Heart left ventricle (tissue), 16 donors: Measurements from ENCODE around the gene SCAF8. TPM values are rescaled to one million over a fixed set of nuclear protein-coding genes. Genes with fewer than 3 reads are reported as not detected.
A peak's percentile ranks its signal among the peaks of the same experiment; 100 is the strongest.

ENCODE experiments used
- ATAC-seq, 4 donors: fragments of 200-7000 bp; cut with Tn5 transposase; one replicate each; pipeline ENCODE4 v1.9.1; 2020 to 2022; ENCODE audit warnings: moderate library complexity in 4 of 4, mild to moderate bottlenecking in 3 of 4, moderate number of reproducible peaks in 1 of 4
- DNase-seq, 5 donors: peaks; one replicate each; pipeline ENCODE4 v3.0.0-alpha.2; 2020
- H3K27ac ChIP-seq, 12 donors: fragments of 200-600 bp; sonication (generic) in 4 of 12; one replicate each; pipeline versions ENCODE4 v1.5.0 to v1.8.0; 2016 to 2022; ENCODE audit warnings: mild to moderate bottlenecking in 2 of 12
- H3K27me3 ChIP-seq, 9 donors: fragments of 200-600 bp; sonication (generic) in 2 of 9; one replicate each; pipeline versions ENCODE4 v1.5.1 to v1.8.0; 2016 to 2022; ENCODE audit warnings: mild to moderate bottlenecking in 3 of 9
- H3K36me3 ChIP-seq, 9 donors: fragments of 200-600 bp; sonication (generic) in 2 of 9; one replicate each; pipeline versions ENCODE4 v1.5.0 to v1.8.0; 2018 to 2022; ENCODE audit warnings: mild to moderate bottlenecking in 2 of 9
- H3K4me1 ChIP-seq, 12 donors: fragments of 200-600 bp; sonication (generic) in 4 of 12; one replicate each; pipeline versions ENCODE4 v1.5.0 to v1.8.0; 2016 to 2022; ENCODE audit warnings: mild to moderate bottlenecking in 3 of 12
- H3K4me3 ChIP-seq, 12 donors: fragments of 200-600 bp; sonication (generic) in 4 of 12; one replicate each; pipeline versions ENCODE4 v1.5.0 to v1.8.0; 2017 to 2022; ENCODE audit warnings: mild to moderate bottlenecking in 9 of 12, moderate library complexity in 4 of 12
- H3K9me3 ChIP-seq, 12 donors: fragments of 200-600 bp; sonication (generic) in 4 of 12; one replicate each; pipeline versions ENCODE4 v1.5.0 to v1.8.0; 2016 to 2022; ENCODE audit warnings: mild to moderate bottlenecking in 1 of 12
- CTCF ChIP-seq, 12 donors: fragments of 200-600 bp; sonication (generic) in 4 of 12; IDR thresholded peaks; one replicate each; pipeline versions ENCODE4 v1.5.0 to v1.8.0; 2018 to 2022; ENCODE audit warnings: antibody characterized with exemption in 12 of 12, mild to moderate bottlenecking in 5 of 12
- POLR2A ChIP-seq, 2 donors: fragments of 450-650 bp; IDR thresholded peaks; one replicate each; pipeline ENCODE4 v1.6.1; 2017; ENCODE audit warnings: antibody characterized with exemption in 2 of 2, mild to moderate bottlenecking in 2 of 2, moderate library complexity in 2 of 2
- WGBS, 4 donors: extraction: QIAGEN DNeasy Blood & Tissue Kit in 2 of 4; methylation state at CpG; one replicate each; pipeline versions ENCODE4 v1.1.5 to v1.1.7; 2013 to 2018; 5-methylcytosine and 5-hydroxymethylcytosine counted together
- intact Hi-C, 10 donors: fragments of 100-400 bp; cut with DNase I; formaldehyde crosslinking; loops; one replicate each; pipeline versions ENCODE4 v1.11.1 to v1.14.2; 2022
- long read RNA-seq, 3 donors: library from polyadenylated mRNA; unstranded; transcript quantifications; one replicate each; pipeline ENCODE4 v2.0.0, GENCODE V29; 2020 to 2021
- polyA plus RNA-seq, 2 donors: library from polyadenylated mRNA; stranded (reverse); fragments of 200-250 nt; gene quantifications; one replicate each; pipeline ENCODE4 v1.2.3, GENCODE V29; 2013
- total RNA-seq, 9 donors: library from RNA; depleted of rRNA in 2 of 9; stranded (reverse); fragments of >200 nt in 2 of 9; fragmentation: NEBNext Ultra II Directional in 3 of 9; extraction: Animal tissue kit (Norgen Biotek cat#: 25700) in 3 of 9; gene quantifications; one replicate each; pipeline versions ENCODE4 v1.1.0 to v1.2.4, GENCODE V29; 2016 to 2023
- donor health status: ischemic (EF 13 %, LVEDD 7.1; RV severe dilation, severe dysfunction).
- donor health status: healthy with polysubstance abuse.
- donor health status: DM: no; HTN: yes; CAD: no.
- donor health status: DM: no; HTN: no; CAD: no.
- donor health status: ischemic (EF 25% LVEDD 6.9; RV normal size, moderate dysfunction).
- donor health status: ischemic (EF 25% LVEDD 5.7; RV mildly dilated, moderate dysfunction).
- donor health status: healthy.
- donor health status: DM: yes; HTN: yes; CAD: no.
- donor health status: ischemic (EF 35%, LVEDD 5.7; RV mildly dilated, moderate dysfunction).
- donor health status: nonischemic (EF 11% LVEDD 7.7; RV severe dilation, severe dysfunction).
- donor health status: DM: yes; HTN: yes; CAD: no.
- donor health status: PGD.
- donor health status: ischemic (EF 29% LVEDD 5.4; RV normal size, mild dysfunction).
- donor health status: nonischemic (EF 23%, LVEDD 6.1; RV moderate dilation, normal function).

The SCAF8 gene
- total RNA-seq: 10 to 100 TPM; 42.9 to 83.5 (median 64.6) TPM
- polyA plus RNA-seq: 10 to 100 TPM; 10.5 to 12.8 TPM
- long read RNA-seq, donor 1, partial matches to known transcripts: 1 of 7 reads
- long read RNA-seq, donor 1, other reads (novel, unspliced or antisense): 6 of 7 reads
- long read RNA-seq, donor 2, full-length matches to known transcripts: 3 of 7 reads
- long read RNA-seq, donor 2, partial matches to known transcripts: 2 of 7 reads
- long read RNA-seq, donor 2, other reads (novel, unspliced or antisense): 2 of 7 reads
- long read RNA-seq, donor 3, full-length matches to known transcripts: 1 of 9 reads
- long read RNA-seq, donor 3, partial matches to known transcripts: 5 of 9 reads
- long read RNA-seq, donor 3, other reads (novel, unspliced or antisense): 3 of 9 reads

- Histone ChIP-seq H3K9me3 (no peaks in the 10 kb centered on the region), H3K27me3 (no peaks in the 10 kb centered on the region), H3K36me3 (no peaks in the 10 kb centered on the region), H3K27ac (peak within 1 kb of the TSS; percentile 97 to 100 (median 100)), H3K4me3 (peak within 1 kb of the TSS; percentile 75 to 100 (median 98)), H3K4me1 (peaks cover 17 to 50% (median 44%) of the 10 kb centered on the region in 12 donors)
- intact Hi-C loops: loop anchor here in 9 of 10 donors (2.0 to 10.0 kb wide), 10 partner anchors 34 to 222 kb away; partner anchors contain the start of gene CNKSR3 (in 2 of the 9)
- ATAC-seq: peak; percentile 66 to 91 (median 82)
- TF ChIP-seq POLR2A (IDR thresholded peaks at IDR 0.05): peak in 1 of 2 donors; percentile 24
- TF ChIP-seq CTCF (IDR thresholded peaks at IDR 0.05): peak; percentile 61 to 98 (median 86)
- WGBS, 4 donors: 0% methylated on average over 29 to 61 of the region's 61 CpGs
- DNase-seq: peak; percentile 81 to 91 (median 88)
Measured at GRCh38 chr6:154733183-154733625, at the start of gene SCAF8. TSS of gene SCAF8 (plus strand) at chr6:154733416. CDS start at chr6:154733901, 485 bp downstream.

GRCh38 chr6:154683756-154684523 lies 49.3 kb upstream of the SCAF8 start:
- ATAC-seq (no peak), DNase-seq (no peak)
- Histone ChIP-seq H3K27me3 (no peaks in the 10 kb centered on the region), H3K9me3 (no peaks in the 10 kb centered on the region), H3K4me1 (peaks cover 0 to 13% (median 0%) of the 10 kb centered on the region in 12 donors), H3K27ac (peak overlapping the region in 1 of 12 donors; percentile 70), H3K4me3 (no peak overlapping the region), H3K36me3 (no peaks in the 10 kb centered on the region)
- 60 to 63% (median 61%) methylated on average over 4 of the region's 4 CpGs for WGBS, 4 donors
- intact Hi-C loops: loop anchor here in 2 of 10 donors (5.0 kb wide), 2 partner anchors 48 to 113 kb away; partner anchors contain the start of gene SCAF8 (in 1 of the 2)
- TF ChIP-seq CTCF (IDR thresholded peaks at IDR 0.05): no peak
- no peak for TF ChIP-seq POLR2A (IDR thresholded peaks at IDR 0.05)

GRCh38 chr6:154686162-154686561 lies 47.1 kb upstream of the SCAF8 start:
- Histone ChIP-seq H3K4me1 (peaks cover 0 to 13% (median 0%) of the 10 kb centered on the region in 12 donors), H3K27me3 (no peaks in the 10 kb centered on the region), H3K27ac (no peak overlapping the region), H3K4me3 (no peak overlapping the region), H3K9me3 (no peaks in the 10 kb centered on the region), H3K36me3 (no peaks in the 10 kb centered on the region)
- no peak for TF ChIP-seq POLR2A (IDR thresholded peaks at IDR 0.05)
- no peak for TF ChIP-seq CTCF (IDR thresholded peaks at IDR 0.05)
- WGBS, 4 donors: 45 to 57% (median 54%) methylated on average over 1 of the region's 1 CpG
- no peak for DNase-seq
- intact Hi-C loops: no loop called here
- peak in 1 of 4 donors; percentile 32 for ATAC-seq
